ENCODE data around the gene ZNF385B. TPM values are rescaled to one million over a fixed set of nuclear protein-coding genes. Genes with fewer than 3 reads are reported as not detected.

ZNF385B gene
- polyA plus RNA-seq, 1 experiment: not detected

DNA sequence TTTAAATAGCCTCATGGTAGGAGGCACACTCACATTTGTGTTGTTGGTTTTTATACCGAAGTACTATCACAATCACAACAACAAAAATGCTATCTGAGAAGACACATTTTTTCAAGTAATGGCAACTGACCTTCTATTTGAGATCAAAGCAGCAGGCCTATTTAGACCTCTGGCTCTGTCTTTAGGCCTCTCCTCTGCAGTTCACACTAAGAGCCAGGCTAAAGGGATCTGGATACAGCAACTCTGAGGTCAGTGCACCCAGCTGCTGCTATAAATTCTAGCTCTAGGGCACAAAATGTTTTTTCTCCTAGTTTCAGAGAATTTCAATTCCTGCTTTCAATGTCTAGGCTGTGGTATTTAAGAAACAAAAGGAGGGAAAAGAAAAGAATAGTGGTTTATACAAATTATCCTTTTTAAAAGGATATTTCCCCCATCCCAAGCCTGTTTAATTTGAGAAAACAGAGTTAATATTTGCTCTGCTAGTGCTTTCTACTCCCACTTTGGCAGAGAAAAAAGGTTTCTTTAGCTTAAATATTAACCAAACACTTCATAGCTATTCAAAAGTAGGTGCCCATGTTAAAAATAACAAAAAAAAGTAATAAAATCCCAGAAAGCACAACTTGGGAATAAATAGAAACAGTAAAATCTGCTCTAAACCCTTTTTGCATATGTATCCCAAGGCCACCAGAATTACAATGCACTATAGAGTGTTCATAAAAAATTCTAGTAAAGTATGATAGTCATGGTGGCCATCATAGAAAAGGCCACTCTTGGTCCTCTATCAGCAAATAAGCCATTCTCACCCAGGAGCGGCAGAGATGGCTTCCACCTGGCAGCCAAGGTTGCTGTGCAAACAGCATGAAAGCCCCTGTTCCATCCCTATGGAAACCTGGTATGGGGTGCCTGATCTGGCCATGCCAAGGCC is 303.1 kb downstream of the ZNF385B start:
- no peak overlapping the region for H3K27ac ChIP-seq (ENCODE audit: low read depth, low read length)
- DNase-seq (ENCODE audit: low read depth, low spot score): no peak
- H3K27me3 ChIP-seq (ENCODE audit: control insufficient read depth, insufficient read depth, low read length): no peaks in the 10 kb centered on the region
- H3K4me3 ChIP-seq (ENCODE audit: low read depth, low read length): no peak overlapping the region
- TF ChIP-seq, protein P1, sequence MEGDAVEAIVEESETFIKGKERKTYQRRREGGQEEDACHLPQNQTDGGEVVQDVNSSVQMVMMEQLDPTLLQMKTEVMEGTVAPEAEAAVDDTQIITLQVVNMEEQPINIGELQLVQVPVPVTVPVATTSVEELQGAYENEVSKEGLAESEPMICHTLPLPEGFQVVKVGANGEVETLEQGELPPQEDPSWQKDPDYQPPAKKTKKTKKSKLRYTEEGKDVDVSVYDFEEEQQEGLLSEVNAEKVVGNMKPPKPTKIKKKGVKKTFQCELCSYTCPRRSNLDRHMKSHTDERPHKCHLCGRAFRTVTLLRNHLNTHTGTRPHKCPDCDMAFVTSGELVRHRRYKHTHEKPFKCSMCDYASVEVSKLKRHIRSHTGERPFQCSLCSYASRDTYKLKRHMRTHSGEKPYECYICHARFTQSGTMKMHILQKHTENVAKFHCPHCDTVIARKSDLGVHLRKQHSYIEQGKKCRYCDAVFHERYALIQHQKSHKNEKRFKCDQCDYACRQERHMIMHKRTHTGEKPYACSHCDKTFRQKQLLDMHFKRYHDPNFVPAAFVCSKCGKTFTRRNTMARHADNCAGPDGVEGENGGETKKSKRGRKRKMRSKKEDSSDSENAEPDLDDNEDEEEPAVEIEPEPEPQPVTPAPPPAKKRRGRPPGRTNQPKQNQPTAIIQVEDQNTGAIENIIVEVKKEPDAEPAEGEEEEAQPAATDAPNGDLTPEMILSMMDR (IDR thresholded peaks at IDR 0.05; ENCODE audit: low read depth, low read length): no peak
- CTCF ChIA-PET: interaction anchor here (0.6 kb wide), 1 partner anchor 322 kb away, joined by 5 read pairs; no protein-coding TSS in a partner anchor
- POLR2A ChIA-PET: no interaction called here
- H3K9me3 ChIP-seq (ENCODE audit: control insufficient read depth, insufficient read depth, low read length): no peaks in the 10 kb centered on the region

DNA sequence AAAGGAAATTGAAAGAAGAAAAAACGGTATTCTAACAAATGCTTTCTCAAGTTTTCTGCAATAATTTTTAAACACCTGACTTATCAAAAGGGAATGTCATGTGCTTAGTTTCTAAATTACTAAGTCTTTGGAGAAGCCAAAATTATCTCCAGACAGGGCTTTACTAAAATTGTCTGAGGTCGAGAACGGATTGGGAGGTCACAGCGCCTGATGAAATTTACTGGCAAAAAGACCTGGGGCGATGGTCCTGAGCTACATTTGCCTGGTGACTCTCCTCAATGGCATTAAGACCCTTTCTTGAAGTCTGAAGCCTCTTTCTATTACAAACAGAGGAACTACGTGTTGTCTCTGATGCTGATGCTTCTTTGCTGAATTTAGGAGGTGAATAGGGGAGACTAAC is 305.0 kb downstream of the ZNF385B start:
- DNase-seq (ENCODE audit: low read depth, low spot score): no peak
- TF ChIP-seq, protein P1 (IDR thresholded peaks at IDR 0.05; ENCODE audit: low read depth, low read length): no peak
- Histone ChIP-seq H3K27ac (ENCODE audit: low read depth, low read length) (no peak overlapping the region), H3K9me3 (ENCODE audit: control insufficient read depth, insufficient read depth, low read length) (no peaks in the 10 kb centered on the region), H3K27me3 (ENCODE audit: control insufficient read depth, insufficient read depth, low read length) (no peaks in the 10 kb centered on the region), H3K4me3 (ENCODE audit: low read depth, low read length) (no peak overlapping the region)
- CTCF ChIA-PET: interaction anchor here (0.7 kb wide), 1 partner anchor 115 kb away, joined by 3 read pairs; no protein-coding TSS in a partner anchor
- POLR2A ChIA-PET: no interaction called here

DNA sequence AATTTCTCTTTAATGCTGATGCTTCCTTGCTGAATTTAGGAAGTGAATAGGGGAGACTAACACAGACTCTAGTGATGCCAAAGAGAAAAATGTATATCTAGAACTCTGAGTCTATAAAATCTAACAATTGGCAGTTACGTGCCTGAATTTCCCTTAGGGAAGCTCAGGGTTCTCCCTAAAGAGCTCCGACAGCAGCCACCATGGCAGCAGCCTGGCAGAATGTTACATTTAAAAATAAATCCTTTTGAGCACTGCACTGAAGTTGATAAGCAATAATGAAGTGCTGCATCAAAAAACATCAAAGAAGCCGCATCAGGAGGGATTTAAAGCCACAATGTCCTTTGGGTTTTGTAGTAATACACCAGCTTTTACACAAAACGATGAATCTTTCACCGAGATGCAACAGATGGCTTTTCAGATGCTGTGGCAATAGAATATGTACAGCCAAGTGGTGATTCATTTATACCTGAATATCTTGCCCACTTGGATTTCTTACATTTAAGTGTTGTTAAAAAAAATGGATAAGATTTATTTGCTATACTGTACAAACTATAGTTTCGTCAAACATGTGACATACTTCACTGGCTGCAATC is 305.6 kb downstream of the ZNF385B start:
- Histone ChIP-seq H3K9me3 (ENCODE audit: control insufficient read depth, insufficient read depth, low read length) (no peaks in the 10 kb centered on the region), H3K27me3 (ENCODE audit: control insufficient read depth, insufficient read depth, low read length) (no peaks in the 10 kb centered on the region), H3K4me3 (ENCODE audit: low read depth, low read length) (no peak overlapping the region), H3K27ac (ENCODE audit: low read depth, low read length) (no peak overlapping the region)
- POLR2A ChIA-PET: no interaction called here
- TF ChIP-seq, protein P1 (IDR thresholded peaks at IDR 0.05; ENCODE audit: low read depth, low read length): no peak
- CTCF ChIA-PET: no interaction called here
- DNase-seq (ENCODE audit: low read depth, low spot score): no peak

DNA sequence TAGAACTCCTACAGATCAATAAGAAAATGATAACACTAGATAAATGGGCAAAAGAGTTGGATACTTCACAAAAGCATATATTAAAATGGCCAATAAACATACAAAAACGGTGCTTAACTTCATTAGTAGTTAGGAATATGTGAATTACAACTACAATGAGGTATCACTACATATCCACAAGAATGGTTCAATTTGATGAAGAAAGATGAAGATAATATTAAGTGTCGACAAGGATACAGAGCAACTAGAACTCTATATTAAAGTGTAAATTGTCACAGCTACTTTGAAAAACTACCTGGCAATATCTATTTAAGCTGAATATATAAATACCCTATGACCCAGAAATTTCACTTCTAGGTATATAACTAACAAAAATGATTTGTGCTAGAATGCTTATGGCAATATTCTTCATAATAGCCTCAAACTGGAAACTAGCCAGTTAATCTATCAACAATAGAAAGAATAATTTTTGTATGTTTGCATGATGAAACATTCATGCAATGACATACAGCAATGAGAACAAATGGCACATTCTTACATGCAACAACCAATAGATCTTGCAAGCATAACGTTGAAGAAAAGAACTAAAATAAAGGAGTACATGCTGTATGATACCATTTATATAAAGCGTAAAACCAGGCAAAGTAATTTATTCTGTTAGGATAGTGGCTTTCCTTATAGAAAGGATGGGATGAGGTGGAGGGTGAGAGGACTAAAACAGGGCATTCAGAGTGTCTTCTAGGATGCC is 306.6 kb downstream of the ZNF385B start:
- TF ChIP-seq, protein P1 (IDR thresholded peaks at IDR 0.05; ENCODE audit: low read depth, low read length): no peak
- ChIA-PET POLR2A (no interaction called here), CTCF (no interaction called here)
- Histone ChIP-seq H3K9me3 (ENCODE audit: control insufficient read depth, insufficient read depth, low read length) (no peaks in the 10 kb centered on the region), H3K27ac (ENCODE audit: low read depth, low read length) (no peak overlapping the region), H3K27me3 (ENCODE audit: control insufficient read depth, insufficient read depth, low read length) (no peaks in the 10 kb centered on the region), H3K4me3 (ENCODE audit: low read depth, low read length) (no peak overlapping the region)
- DNase-seq (ENCODE audit: low read depth, low spot score): no peak
